ENCODE results near the gene NTSR1. TPM values are rescaled to one million over a fixed set of nuclear protein-coding genes. Genes with fewer than 3 reads are reported as not detected.
A peak's percentile ranks its signal among the peaks of the same experiment; 100 is the strongest.

NTSR1 gene
- total and polyA plus RNA-seq, 2 of the 8 experiments (the other 6 are each of a cell fraction or from before 2014, with no cell fraction given), result 0.53 to 0.89 TPM

DNA sequence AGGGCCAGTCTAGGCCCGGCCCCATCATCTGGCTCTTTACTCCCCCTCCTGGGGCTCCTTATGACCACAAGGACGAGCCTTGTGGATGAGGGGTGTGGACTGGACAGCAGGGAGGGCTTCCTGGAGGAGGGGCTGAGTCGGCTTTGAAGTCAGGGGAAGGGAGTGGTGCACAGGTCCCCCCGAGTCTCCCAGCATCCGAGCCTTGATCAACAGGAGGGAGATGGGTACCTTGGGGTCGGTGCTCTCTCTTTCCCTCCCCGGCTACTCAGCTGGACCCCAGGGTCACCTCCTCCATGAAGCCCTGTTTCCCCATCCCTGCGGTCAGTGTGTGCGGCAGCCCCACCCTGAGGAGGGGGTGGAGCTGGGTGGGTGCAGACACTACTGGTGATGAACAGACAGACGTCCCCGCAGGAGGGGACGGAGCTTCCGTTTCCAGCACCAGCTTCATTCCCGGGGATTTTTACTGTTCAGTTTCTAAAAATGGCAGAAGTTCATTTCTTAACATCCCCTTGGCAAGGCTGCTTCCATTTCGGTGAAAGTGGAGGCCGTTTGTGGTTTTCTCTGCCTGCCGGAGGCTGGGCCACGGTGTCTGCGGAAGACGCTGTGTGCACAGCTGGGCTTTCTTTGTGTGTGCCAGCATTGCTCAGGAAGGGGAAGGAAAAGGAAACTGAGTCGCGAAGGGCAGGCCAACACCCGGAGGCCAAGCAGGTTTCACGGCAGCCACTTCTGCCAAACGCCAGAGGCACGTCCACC, 19.6 kb downstream of the NTSR1 start:
- no peak overlapping the region for H4K8ac ChIP-seq (ENCODE audit: extremely low read depth, insufficient read depth, low read length)
- no peak overlapping the region for H2BK120ac ChIP-seq (replicated peaks; ENCODE audit: low read depth, low read length)
- H3K79me2 ChIP-seq (ENCODE audit: control insufficient read depth in 1 of 2, insufficient read depth in 2 of 2, low read length in 2 of 2), result no peaks in the 10 kb centered on the region
- no peaks in the 10 kb centered on the region for H3K79me1 ChIP-seq (ENCODE audit: low read depth, low read length)
- no peak overlapping the region for H2BK20ac ChIP-seq (ENCODE audit: low read length)
- H4K5ac ChIP-seq (ENCODE audit: insufficient read length, low read depth, low read length), result no peak overlapping the region
- no peak overlapping the region for H2BK15ac ChIP-seq (ENCODE audit: low read length)
- H3K56ac ChIP-seq (replicated peaks; ENCODE audit: insufficient read length, low read depth, low read length), result no peak overlapping the region
- no peak overlapping the region for H2AFZ ChIP-seq (ENCODE audit: low read length)
- 0 out of 2 replicates have a peak overlapping the region, but pooled peaks have one; percentile 9 for H2BK12ac ChIP-seq (ENCODE audit: low read depth, low read length)
- H2AK5ac ChIP-seq (ENCODE audit: low read depth, low read length), result no peak overlapping the region
- FAIRE-seq (no peak), DNase-seq (ENCODE audit: low read depth in 1 of 2, low spot score in 2 of 2) (no peak)
- no peaks in the 10 kb centered on the region; a peak in 1 of 7 replicates for H3K27me3 ChIP-seq (replicated peaks in 1 of 4; ENCODE audit: control insufficient read depth in 3 of 4, extremely low read depth in 1 of 4, insufficient read depth in 3 of 4, low read length in 3 of 4)
- H3K9ac ChIP-seq (replicated peaks in 1 of 4; ENCODE audit: extremely low read depth in 1 of 4, low read depth in 3 of 4, low read length in 3 of 4), result no peak overlapping the region
- ChIA-PET POLR2A (ENCODE audit: partially characterized antibody) (interaction anchor here (0.6 to 1.5 kb wide), 2 partner anchors 26 to 105 kb away, joined by 3 read pairs; no protein-coding TSS in a partner anchor), CTCF (ENCODE audit: partially characterized antibody) (interaction anchor here (0.7 to 2.2 kb wide), 4 partner anchors 21 to 145 kb away, joined by 3 to 8 read pairs (median 4); no protein-coding TSS in a partner anchor)
- H4K91ac ChIP-seq (replicated peaks; ENCODE audit: insufficient read length, low read length), result no peak overlapping the region
- no peaks in the 10 kb centered on the region for H4K20me1 ChIP-seq (replicated peaks in 1 of 2; ENCODE audit: control insufficient read depth in 1 of 2, insufficient read depth in 2 of 2, low read length in 2 of 2)
- H3K4me3 ChIP-seq (ENCODE audit: extremely low read depth in 1 of 4, insufficient read depth in 2 of 4, low read depth in 3 of 4, low read length in 4 of 4), result no peak overlapping the region
- H3K14ac ChIP-seq (ENCODE audit: insufficient read length), result no peak overlapping the region
- no peak overlapping the region for H3K23ac ChIP-seq (ENCODE audit: insufficient read length)
- no peaks in the 10 kb centered on the region for H3K36me3 ChIP-seq (ENCODE audit: control insufficient read depth in 2 of 4, insufficient read depth in 4 of 4, low read length in 3 of 4)
- WGBS, 2 experiments (ENCODE audit: extremely low coverage in 1 of 2, insufficient coverage in 1 of 2, insufficient read length in 1 of 2, insufficient replicate concordance in 2 of 2, low coverage in 1 of 2, low lambda C conversion rate in 2 of 2, missing lambda C conversion rate in 1 of 2), result 89% methylated on average over 22 of the region's 26 CpGs; no CpG with 5 or more reads in 1 of the 2 experiments
- H3K18ac ChIP-seq (ENCODE audit: extremely low read depth, low read length), result no peak overlapping the region
- no peak overlapping the region for H2BK5ac ChIP-seq (ENCODE audit: low read depth, low read length)
- H3K4me1 ChIP-seq (replicated peaks in 1 of 4; ENCODE audit: control insufficient read depth in 3 of 4, insufficient read depth in 4 of 4, low read length in 3 of 4), result no peaks in the 10 kb centered on the region
- no peak overlapping the region for H3K27ac ChIP-seq (ENCODE audit: low read depth, low read length)
- no peaks in the 10 kb centered on the region for H3K9me3 ChIP-seq (ENCODE audit: insufficient read depth in 2 of 2, low read depth in 1 of 2, low read length in 1 of 2)
- H3K23me2 ChIP-seq (ENCODE audit: low read depth, low read length), result no peaks in the 10 kb centered on the region
- no peak overlapping the region for H3K4me2 ChIP-seq (ENCODE audit: insufficient read depth in 1 of 2, low read depth in 2 of 2, low read length in 2 of 2)
- H3K4ac ChIP-seq (replicated peaks; ENCODE audit: insufficient read length, low read depth, low read length), result no peak overlapping the region
- TF ChIP-seq SAP30 (IDR thresholded peaks at IDR 0.05; ENCODE audit: insufficient read depth, insufficient replicate concordance, low read length), result no peak
